ENCODE data around the gene ISY1. TPM values are rescaled to one million over a fixed set of nuclear protein-coding genes. Genes with fewer than 3 reads are reported as not detected.

Gene ISY1
- total RNA-seq, 1 donor from 2014 or later, result 16.2 TPM

GRCh38 chr3:129122412-129123011 is 38.4 kb downstream of the ISY1 start:
- Histone ChIP-seq H3K27me3 (no peaks in the 10 kb centered on the region), H3K9me3 (no peaks in the 10 kb centered on the region), H3K4me3 (peak overlapping the region; percentile 68 to 85), H3K4me1 (peaks cover 28% of the 10 kb centered on the region), H3K27ac (peak overlapping the region; percentile 95), H3K36me3 (no peaks in the 10 kb centered on the region)
- TF ChIP-seq POLR2A (IDR thresholded peaks at IDR 0.05) (no peak), POLR2AphosphoS5 (IDR thresholded peaks at IDR 0.05; ENCODE audit: insufficient read depth in 1 of 2, low read depth in 1 of 2) (peak in 1 of 2 donors; percentile 19), CTCF (IDR thresholded peaks at IDR 0.05) (no peak)
- intact Hi-C loops (cut with DNase I), result loop anchor here (10.0 kb wide), 1 partner anchor 68 kb away; no protein-coding TSS in a partner anchor
- no peak for DNase-seq (ENCODE audit: extremely low spot score in 2 of 2)

GRCh38 chr3:129121792-129122411 is 39.0 kb downstream of the ISY1 start, which contains the start of gene RAB43:
Gene RAB43 (minus strand): TSS chr3:129121804. CDS start chr3:129121489, 315 bp downstream.
- Histone ChIP-seq H3K36me3 (no peaks in the 10 kb centered on the region), H3K4me3 (peak within 1 kb of the TSS; percentile 68 to 85), H3K27me3 (no peaks in the 10 kb centered on the region), H3K27ac (peak within 1 kb of the TSS; percentile 95), H3K4me1 (peaks cover 28% of the 10 kb centered on the region), H3K9me3 (no peaks in the 10 kb centered on the region)
- TF ChIP-seq POLR2AphosphoS5 (IDR thresholded peaks at IDR 0.05; ENCODE audit: insufficient read depth in 1 of 2, low read depth in 1 of 2) (no peak), POLR2A (IDR thresholded peaks at IDR 0.05) (no peak), CTCF (IDR thresholded peaks at IDR 0.05) (no peak)
- DNase-seq (ENCODE audit: extremely low spot score in 2 of 2), result peak in 1 of 2 donors; percentile 90
- intact Hi-C loops (cut with DNase I), result loop anchor here (10.0 kb wide), 1 partner anchor 67 kb away; no protein-coding TSS in a partner anchor

GRCh38 chr3:129121016-129121791 is 39.7 kb downstream of the ISY1 start:
- Histone ChIP-seq H3K9me3 (no peaks in the 10 kb centered on the region), H3K4me3 (peak overlapping the region; percentile 68 to 85), H3K27ac (peak overlapping the region; percentile 95), H3K27me3 (no peaks in the 10 kb centered on the region), H3K4me1 (peaks cover 28% of the 10 kb centered on the region), H3K36me3 (no peaks in the 10 kb centered on the region)
- no peak for DNase-seq (ENCODE audit: extremely low spot score in 2 of 2)
- TF ChIP-seq CTCF (IDR thresholded peaks at IDR 0.05) (no peak), POLR2A (IDR thresholded peaks at IDR 0.05) (peak in 1 of 2 donors; percentile 18), POLR2AphosphoS5 (IDR thresholded peaks at IDR 0.05; ENCODE audit: insufficient read depth in 1 of 2, low read depth in 1 of 2) (no peak)
- intact Hi-C loops (cut with DNase I), result loop anchor here (10.0 kb wide), 1 partner anchor 66 kb away; no protein-coding TSS in a partner anchor

GRCh38 chr3:129120254-129121004 is 40.4 kb downstream of the ISY1 start:
- Histone ChIP-seq H3K27ac (peak overlapping the region; percentile 95), H3K4me1 (peaks cover 28% of the 10 kb centered on the region), H3K36me3 (no peaks in the 10 kb centered on the region), H3K4me3 (peak overlapping the region; percentile 68 to 85), H3K27me3 (no peaks in the 10 kb centered on the region), H3K9me3 (no peaks in the 10 kb centered on the region)
- peak in 1 of 2 donors; percentile 95 for DNase-seq (ENCODE audit: extremely low spot score in 2 of 2)
- intact Hi-C loops (cut with DNase I), result loop anchor here (10.0 kb wide), 1 partner anchor 66 kb away; no protein-coding TSS in a partner anchor
- TF ChIP-seq CTCF (IDR thresholded peaks at IDR 0.05) (no peak), POLR2AphosphoS5 (IDR thresholded peaks at IDR 0.05; ENCODE audit: insufficient read depth in 1 of 2, low read depth in 1 of 2) (peak; percentile 50 to 73), POLR2A (IDR thresholded peaks at IDR 0.05) (peak in 1 of 2 donors; percentile 45)
